Tibial nerve (tissue), 3 donors: ENCODE results near the gene SYT11.
"Not testable (repeated sequence)": the region's sequence is repeated elsewhere in the genome, so short reads cannot be mapped to it uniquely, and the experiment has no call there.

Experiments
- CTCF ChIP-seq, 5 experiments: fragments of 200-600 bp in 3 of 5; fragments of 450-650 bp in 2 of 5; sonication (generic) in 3 of 5; IDR thresholded peaks; one replicate each; pipeline ENCODE4 v1.5.1; 2016 to 2019; ENCODE audit warnings: antibody characterized with exemption in 5 of 5, mild to moderate bottlenecking in 3 of 5, moderate library complexity in 2 of 5
- POLR2A ChIP-seq, 2 donors: fragments of 450-650 bp; IDR thresholded peaks; one replicate each; pipeline ENCODE4 v1.6.1; 2017; ENCODE audit warnings: antibody characterized with exemption in 2 of 2, mild to moderate bottlenecking in 2 of 2, moderate library complexity in 2 of 2

GRCh38 chr1:155896476-155896875, 37.1 kb downstream of the SYT11 start:
- TF ChIP-seq POLR2A, CTCF (IDR thresholded peaks at IDR 0.05): not testable (repeated sequence)
